Kidney (tissue), 14 donors: ENCODE measurements around the gene CRTAC1. TPM values are rescaled to one million over a fixed set of nuclear protein-coding genes. Genes with fewer than 3 reads are reported as not detected.

Experiments
- DNase-seq, 5 donors: peaks; one replicate each; pipeline ENCODE4 v3.0.0-alpha.2; 2013 to 2020
- FAIRE-seq: peaks from 2 replicates; lab custom pipeline; 2012; peaks lifted over from hg19 to GRCh38; lab: Jason Lieb, UNC
- H3K27ac ChIP-seq, 2 donors: one replicate each; pipeline ENCODE4 v1.7.0; 2013; ENCODE audit warnings: low read depth in 2 of 2, low read length in 2 of 2, inconsistent platforms in 1 of 2
- H3K27me3 ChIP-seq: one replicate; pipeline ENCODE4 v1.7.1; 2013; ENCODE audit warnings: low read length, inconsistent platforms; ENCODE audit not compliant: control insufficient read depth, insufficient read depth
- H3K36me3 ChIP-seq, 3 donors: one replicate each; pipeline versions ENCODE4 v1.7.0 to v1.7.1; 2013; ENCODE audit warnings: low read length in 3 of 3, control low read depth in 1 of 3, inconsistent platforms in 1 of 3; ENCODE audit not compliant: insufficient read depth in 3 of 3, control insufficient read depth in 2 of 3
- H3K4me1 ChIP-seq, 3 donors: one replicate each; pipeline versions ENCODE4 v1.7.0 to v1.7.1; 2013; ENCODE audit warnings: low read length in 3 of 3, inconsistent platforms in 1 of 3, low read depth in 1 of 3; ENCODE audit not compliant: control insufficient read depth in 2 of 3, insufficient read depth in 2 of 3
- H3K4me3 ChIP-seq, 3 donors: one replicate each; pipeline versions ENCODE4 v1.7.0 to v1.8.1; 2013; ENCODE audit warnings: low read length in 3 of 3, control low read depth in 1 of 3, inconsistent platforms in 1 of 3
- H3K9ac ChIP-seq, 3 donors: one replicate each; pipeline versions ENCODE4 v1.7.0 to v1.7.1; 2013; ENCODE audit warnings: low read length in 3 of 3, control low read depth in 1 of 3, inconsistent platforms in 1 of 3
- H3K9me3 ChIP-seq, 3 donors: one replicate each; pipeline versions ENCODE4 v1.7.0 to v1.7.1; 2013; ENCODE audit warnings: low read length in 3 of 3, control low read depth in 1 of 3, inconsistent platforms in 1 of 3; ENCODE audit not compliant: control insufficient read depth in 2 of 3, insufficient read depth in 1 of 3
- CTCF ChIP-seq: IDR thresholded peaks from 3 replicates; pipeline ENCODE4 v1.5.1; 2012; ENCODE audit warnings: mild to moderate bottlenecking, moderate library complexity, borderline replicate concordance; ENCODE audit not compliant: insufficient read depth; ENCODE audit errors: extremely low read depth
- intact Hi-C: fragments of 100-400 bp; cut with DNase I; formaldehyde crosslinking; loops from one replicate; pipeline ENCODE4 v1.11.1; 2022
- polyA plus RNA-seq: library from polyadenylated mRNA; stranded (reverse); fragments of 350-450 nt; fragmentation: Illumina TruSeq; extraction: RNeasy Lipid Tissue Mini Kit (QIAGEN cat#74804); gene quantifications from one replicate; pipeline ENCODE4 v1.2.3, GENCODE V29; 2014; ENCODE audit warnings: low read depth, low replicate concordance; ENCODE audit not compliant: insufficient read depth
- total RNA-seq: library from RNA; stranded (reverse); fragmentation: NEBNext Ultra II Directional; extraction: Animal tissue kit (Norgen Biotek cat#: 25700); gene quantifications from one replicate; pipeline ENCODE4 v1.2.1, GENCODE V29; 2021
- donor health status: control.
- donor health status: control.
- donor health status: control.
- donor health status: control.
- donor health status: control.
- donor health status: DM: yes; HTN: yes; CAD: no.
- donor health status: Normal renal cell carcinoma (clear cell type).

CRTAC1 gene
- total and polyA plus RNA-seq, 2 donors from 2014 or later, result 6.1 to 7.2 TPM

- H3K4me3 ChIP-seq, result no peak overlapping the region
These were observed 159.4 kb downstream of the CRTAC1 start for GRCh38 chr10:97870990-97871389.

GRCh38 chr10:97869091-97870042, 161.1 kb downstream of the CRTAC1 start:
- Histone ChIP-seq H3K4me1 (peaks cover 0 to 3% (median 0%) of the 10 kb centered on the region in 3 donors), H3K36me3 (no peaks in the 10 kb centered on the region), H3K27ac (no peak overlapping the region), H3K9ac (no peak overlapping the region), H3K27me3 (no peaks in the 10 kb centered on the region), H3K9me3 (no peaks in the 10 kb centered on the region), H3K4me3 (no peak overlapping the region)
- DNase-seq, result peak; percentile 76 to 90 (median 80)
- TF ChIP-seq CTCF, result peak; percentile 79
- FAIRE-seq, result no peak
- intact Hi-C loops, result no loop called here

More at GRCh38 chr10:97870990-97871389, 159.4 kb downstream of the CRTAC1 start:
- Histone ChIP-seq H3K9me3 (no peaks in the 10 kb centered on the region), H3K27ac (no peak overlapping the region), H3K36me3 (no peaks in the 10 kb centered on the region), H3K4me1 (peaks cover 0 to 3% (median 0%) of the 10 kb centered on the region in 3 donors), H3K27me3 (no peaks in the 10 kb centered on the region), H3K9ac (no peak overlapping the region)
- TF ChIP-seq CTCF, result no peak
- FAIRE-seq (no peak), DNase-seq (no peak)
- intact Hi-C loops, result no loop called here

GRCh38 chr10:97868134-97868685, 162.2 kb downstream of the CRTAC1 start:
- no peaks in the 10 kb centered on the region for H3K27me3 ChIP-seq
- TF ChIP-seq CTCF, result no peak
- H3K4me1 ChIP-seq, result peaks cover 0 to 3% (median 0%) of the 10 kb centered on the region in 3 donors
- H3K9me3 ChIP-seq, result no peaks in the 10 kb centered on the region
- no peak overlapping the region for H3K27ac ChIP-seq
- H3K36me3 ChIP-seq, result no peaks in the 10 kb centered on the region
- FAIRE-seq (no peak), DNase-seq (no peak)
- no peak overlapping the region for H3K9ac ChIP-seq
- intact Hi-C loops, result no loop called here
- no peak overlapping the region for H3K4me3 ChIP-seq
